LNCaP clone FGC (cell line): ENCODE results near the gene PRSS2.

Experiments
- DNase-seq: peaks from one replicate; pipeline ENCODE4 v3.0.0-alpha.2; 2011; ENCODE audit warnings: low read depth
- H3K4me3 ChIP-seq: 2 replicates; pipeline ENCODE4 v1.5.1; 2011; ENCODE audit warnings: mild to moderate bottlenecking, low read depth, low read length, control low read depth
- TF ChIP-seq, protein P1 (sequence below): IDR thresholded peaks from 2 replicates; pipeline ENCODE4 v1.5.1; 2012; ENCODE audit warnings: mild to moderate bottlenecking; ENCODE audit not compliant: control insufficient read depth, insufficient read depth; ENCODE audit errors: extremely low read depth

The PRSS2 gene

DNA sequence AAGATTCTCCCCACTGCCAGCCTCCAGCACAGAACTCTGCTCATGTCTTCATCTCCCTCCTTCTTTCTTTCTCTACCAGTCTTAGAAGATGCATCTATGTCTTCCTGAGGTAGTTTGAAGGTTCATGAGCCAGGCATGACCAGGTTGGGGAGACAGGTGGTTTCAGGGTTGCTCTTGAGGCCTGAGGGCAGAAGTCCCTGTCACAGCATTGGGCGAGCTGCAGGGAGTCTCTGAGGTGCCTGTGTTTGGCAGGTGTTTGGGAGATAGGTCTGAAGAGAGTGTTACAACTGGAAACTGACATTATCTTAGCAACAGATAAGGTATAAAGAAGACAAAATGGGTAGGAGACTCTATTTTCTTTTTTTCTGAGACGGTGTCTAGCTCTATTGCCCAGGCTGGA lies 18.7 kb downstream of the PRSS2 start:
- TF ChIP-seq, protein P1, sequence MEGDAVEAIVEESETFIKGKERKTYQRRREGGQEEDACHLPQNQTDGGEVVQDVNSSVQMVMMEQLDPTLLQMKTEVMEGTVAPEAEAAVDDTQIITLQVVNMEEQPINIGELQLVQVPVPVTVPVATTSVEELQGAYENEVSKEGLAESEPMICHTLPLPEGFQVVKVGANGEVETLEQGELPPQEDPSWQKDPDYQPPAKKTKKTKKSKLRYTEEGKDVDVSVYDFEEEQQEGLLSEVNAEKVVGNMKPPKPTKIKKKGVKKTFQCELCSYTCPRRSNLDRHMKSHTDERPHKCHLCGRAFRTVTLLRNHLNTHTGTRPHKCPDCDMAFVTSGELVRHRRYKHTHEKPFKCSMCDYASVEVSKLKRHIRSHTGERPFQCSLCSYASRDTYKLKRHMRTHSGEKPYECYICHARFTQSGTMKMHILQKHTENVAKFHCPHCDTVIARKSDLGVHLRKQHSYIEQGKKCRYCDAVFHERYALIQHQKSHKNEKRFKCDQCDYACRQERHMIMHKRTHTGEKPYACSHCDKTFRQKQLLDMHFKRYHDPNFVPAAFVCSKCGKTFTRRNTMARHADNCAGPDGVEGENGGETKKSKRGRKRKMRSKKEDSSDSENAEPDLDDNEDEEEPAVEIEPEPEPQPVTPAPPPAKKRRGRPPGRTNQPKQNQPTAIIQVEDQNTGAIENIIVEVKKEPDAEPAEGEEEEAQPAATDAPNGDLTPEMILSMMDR: no peak
- H3K4me3 ChIP-seq: no peak overlapping the region
- no peak for DNase-seq

DNA sequence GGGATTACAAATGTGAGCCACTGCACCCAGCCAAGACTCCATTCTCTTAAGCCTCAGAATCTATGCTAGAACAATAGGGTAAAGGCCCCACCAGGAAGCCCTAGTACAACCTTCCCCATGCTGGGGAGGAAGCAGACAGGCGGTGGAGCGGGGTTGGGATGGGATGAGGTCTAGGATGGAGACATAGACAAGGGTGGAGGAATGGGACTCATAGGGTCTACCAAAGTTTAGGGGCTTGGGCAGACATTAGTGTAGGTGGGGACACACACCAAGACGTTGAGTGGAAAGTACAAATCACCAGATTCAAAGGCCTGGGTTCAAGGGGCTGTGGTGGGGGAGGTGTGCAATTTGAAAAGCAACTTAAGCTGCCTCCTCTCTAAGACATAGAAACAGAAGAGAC lies 19.3 kb downstream of the PRSS2 start:
- TF ChIP-seq, protein P1: no peak
- no peak overlapping the region for H3K4me3 ChIP-seq
- DNase-seq: no peak

DNA sequence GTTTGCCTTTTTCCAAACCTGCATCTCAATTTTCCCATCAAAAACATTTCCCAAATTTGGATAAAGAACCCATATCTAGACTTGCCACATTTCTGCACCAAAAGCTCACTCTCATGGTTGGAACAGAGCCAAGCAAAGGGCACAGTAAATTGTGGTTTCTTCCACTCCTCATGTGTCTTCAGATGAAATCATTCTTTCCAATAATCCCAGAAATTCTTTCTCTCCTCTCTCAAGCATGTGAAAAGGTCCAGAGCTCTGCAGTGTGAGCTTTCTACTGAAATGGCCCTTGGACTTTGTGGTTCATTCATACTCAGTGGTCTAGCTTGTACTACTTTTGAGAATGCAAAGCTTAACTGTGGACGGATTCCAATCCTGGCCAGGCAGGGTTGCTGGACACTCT lies 19.8 kb downstream of the PRSS2 start:
- no peak for DNase-seq
- no peak overlapping the region for H3K4me3 ChIP-seq
- TF ChIP-seq, protein P1: no peak

DNA sequence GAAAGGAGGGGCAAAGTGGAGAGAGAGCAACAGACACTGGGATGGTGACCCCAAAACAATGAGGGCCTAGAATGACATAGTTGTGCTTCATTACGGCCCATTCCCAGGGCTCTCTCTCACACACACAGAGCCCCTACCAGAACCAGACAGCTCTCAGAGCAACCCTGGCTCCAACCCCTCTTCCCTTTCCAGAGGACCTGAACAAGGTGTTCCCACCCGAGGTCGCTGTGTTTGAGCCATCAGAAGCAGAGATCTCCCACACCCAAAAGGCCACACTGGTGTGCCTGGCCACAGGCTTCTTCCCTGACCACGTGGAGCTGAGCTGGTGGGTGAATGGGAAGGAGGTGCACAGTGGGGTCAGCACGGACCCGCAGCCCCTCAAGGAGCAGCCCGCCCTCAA lies 20.7 kb downstream of the PRSS2 start:
- no peak for DNase-seq
- TF ChIP-seq, protein P1: no peak
- no peak overlapping the region for H3K4me3 ChIP-seq

DNA sequence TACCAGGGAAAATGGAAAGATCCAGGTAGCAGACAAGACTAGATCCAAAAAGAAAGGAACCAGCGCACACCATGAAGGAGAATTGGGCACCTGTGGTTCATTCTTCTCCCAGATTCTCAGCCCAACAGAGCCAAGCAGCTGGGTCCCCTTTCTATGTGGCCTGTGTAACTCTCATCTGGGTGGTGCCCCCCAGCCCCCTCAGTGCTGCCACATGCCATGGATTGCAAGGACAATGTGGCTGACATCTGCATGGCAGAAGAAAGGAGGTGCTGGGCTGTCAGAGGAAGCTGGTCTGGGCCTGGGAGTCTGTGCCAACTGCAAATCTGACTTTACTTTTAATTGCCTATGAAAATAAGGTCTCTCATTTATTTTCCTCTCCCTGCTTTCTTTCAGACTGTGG lies 21.4 kb downstream of the PRSS2 start:
- no peak for DNase-seq
- TF ChIP-seq, protein P1: no peak
- no peak overlapping the region for H3K4me3 ChIP-seq

DNA sequence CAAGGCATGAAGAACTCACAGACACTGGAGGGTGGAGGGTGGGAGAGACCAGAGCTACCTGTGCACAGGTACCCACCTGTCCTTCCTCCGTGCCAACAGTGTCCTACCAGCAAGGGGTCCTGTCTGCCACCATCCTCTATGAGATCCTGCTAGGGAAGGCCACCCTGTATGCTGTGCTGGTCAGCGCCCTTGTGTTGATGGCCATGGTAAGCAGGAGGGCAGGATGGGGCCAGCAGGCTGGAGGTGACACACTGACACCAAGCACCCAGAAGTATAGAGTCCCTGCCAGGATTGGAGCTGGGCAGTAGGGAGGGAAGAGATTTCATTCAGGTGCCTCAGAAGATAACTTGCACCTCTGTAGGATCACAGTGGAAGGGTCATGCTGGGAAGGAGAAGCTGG lies 21.8 kb downstream of the PRSS2 start:
- DNase-seq: no peak

DNA sequence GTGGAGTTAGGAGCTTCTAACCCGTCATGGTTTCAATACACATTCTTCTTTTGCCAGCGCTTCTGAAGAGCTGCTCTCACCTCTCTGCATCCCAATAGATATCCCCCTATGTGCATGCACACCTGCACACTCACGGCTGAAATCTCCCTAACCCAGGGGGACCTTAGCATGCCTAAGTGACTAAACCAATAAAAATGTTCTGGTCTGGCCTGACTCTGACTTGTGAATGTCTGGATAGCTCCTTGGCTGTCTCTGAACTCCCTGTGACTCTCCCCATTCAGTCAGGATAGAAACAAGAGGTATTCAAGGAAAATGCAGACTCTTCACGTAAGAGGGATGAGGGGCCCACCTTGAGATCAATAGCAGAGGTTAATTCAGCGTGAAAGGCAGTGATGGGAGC lies 22.4 kb downstream of the PRSS2 start:
- H3K4me3 ChIP-seq: no peak overlapping the region
- TF ChIP-seq, protein P1: no peak
- DNase-seq: no peak

More for the DNA sequence above, 21.8 kb downstream of the PRSS2 start:
- TF ChIP-seq, protein P1: no peak
- no peak overlapping the region for H3K4me3 ChIP-seq
